ENCODE data around the gene LIPI.
A peak's percentile ranks its signal among the peaks of the same experiment; 100 is the strongest.
"Not testable (repeated sequence)": the region's sequence is repeated elsewhere in the genome, so short reads cannot be mapped to it uniquely, and the experiment has no call there.

The LIPI gene

DNA sequence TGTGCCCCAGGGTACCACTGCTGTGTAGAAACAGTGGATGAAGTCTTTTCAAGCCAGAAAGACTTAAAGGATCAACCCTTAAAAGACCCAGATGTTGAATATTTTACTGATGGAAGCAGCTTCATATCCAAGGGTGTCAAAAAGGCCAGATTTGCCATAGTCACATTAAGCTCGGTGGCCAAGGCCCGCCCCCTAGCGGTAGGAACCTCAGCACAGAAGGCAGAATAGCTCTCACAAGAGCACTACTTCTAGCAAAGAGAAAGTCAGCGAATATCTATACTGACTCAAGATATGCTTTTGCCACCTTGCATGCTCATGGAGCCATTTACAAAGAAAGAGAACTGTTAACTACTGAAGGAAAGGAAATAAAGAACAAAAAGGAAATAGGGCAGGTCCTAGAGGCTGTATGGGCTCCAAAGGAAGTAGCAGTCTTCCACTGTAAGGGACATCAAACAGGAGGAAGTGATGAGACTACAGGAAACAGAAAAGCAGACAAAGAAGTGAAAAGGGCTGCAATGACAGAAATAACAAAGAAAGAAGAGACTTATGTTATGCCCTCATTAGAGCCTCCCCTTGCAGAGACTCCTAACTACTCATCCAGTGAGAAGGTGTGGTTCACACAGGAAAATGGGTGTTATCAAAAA, 90.5 kb downstream of the LIPI start:
- TF ChIP-seq, protein P1, sequence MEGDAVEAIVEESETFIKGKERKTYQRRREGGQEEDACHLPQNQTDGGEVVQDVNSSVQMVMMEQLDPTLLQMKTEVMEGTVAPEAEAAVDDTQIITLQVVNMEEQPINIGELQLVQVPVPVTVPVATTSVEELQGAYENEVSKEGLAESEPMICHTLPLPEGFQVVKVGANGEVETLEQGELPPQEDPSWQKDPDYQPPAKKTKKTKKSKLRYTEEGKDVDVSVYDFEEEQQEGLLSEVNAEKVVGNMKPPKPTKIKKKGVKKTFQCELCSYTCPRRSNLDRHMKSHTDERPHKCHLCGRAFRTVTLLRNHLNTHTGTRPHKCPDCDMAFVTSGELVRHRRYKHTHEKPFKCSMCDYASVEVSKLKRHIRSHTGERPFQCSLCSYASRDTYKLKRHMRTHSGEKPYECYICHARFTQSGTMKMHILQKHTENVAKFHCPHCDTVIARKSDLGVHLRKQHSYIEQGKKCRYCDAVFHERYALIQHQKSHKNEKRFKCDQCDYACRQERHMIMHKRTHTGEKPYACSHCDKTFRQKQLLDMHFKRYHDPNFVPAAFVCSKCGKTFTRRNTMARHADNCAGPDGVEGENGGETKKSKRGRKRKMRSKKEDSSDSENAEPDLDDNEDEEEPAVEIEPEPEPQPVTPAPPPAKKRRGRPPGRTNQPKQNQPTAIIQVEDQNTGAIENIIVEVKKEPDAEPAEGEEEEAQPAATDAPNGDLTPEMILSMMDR (conservative IDR thresholded peaks at IDR 0.05; ENCODE audit: low read depth, low read length): peak; percentile 72
- DNase-seq (ENCODE audit: low read depth): no peak
- H3K4me3 ChIP-seq (ENCODE audit: low read length): no peak overlapping the region

DNA sequence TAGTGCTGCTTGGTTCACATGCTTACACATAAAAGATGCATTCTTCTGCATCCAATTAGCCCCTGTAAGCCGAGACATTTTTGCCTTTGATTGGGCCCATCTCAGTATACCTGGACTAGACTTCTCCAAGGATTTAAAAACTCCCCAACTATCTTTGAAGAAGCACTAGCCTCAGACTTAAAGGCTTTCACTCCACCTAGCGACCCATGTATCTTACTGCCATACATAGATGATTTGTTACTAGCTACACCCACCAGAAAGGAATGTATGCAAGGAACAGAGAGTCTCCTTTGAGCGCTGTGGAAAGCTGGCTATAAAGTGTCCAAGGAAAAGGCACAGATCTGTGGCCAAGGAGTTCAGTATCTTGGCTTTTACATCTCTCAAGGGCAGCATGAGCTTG, 91.7 kb downstream of the LIPI start:
- no peak overlapping the region for H3K4me3 ChIP-seq (ENCODE audit: low read length)
- no peak for DNase-seq (ENCODE audit: low read depth)
- TF ChIP-seq, protein P1 (conservative IDR thresholded peaks at IDR 0.05; ENCODE audit: low read depth, low read length): peak; percentile 21

DNA sequence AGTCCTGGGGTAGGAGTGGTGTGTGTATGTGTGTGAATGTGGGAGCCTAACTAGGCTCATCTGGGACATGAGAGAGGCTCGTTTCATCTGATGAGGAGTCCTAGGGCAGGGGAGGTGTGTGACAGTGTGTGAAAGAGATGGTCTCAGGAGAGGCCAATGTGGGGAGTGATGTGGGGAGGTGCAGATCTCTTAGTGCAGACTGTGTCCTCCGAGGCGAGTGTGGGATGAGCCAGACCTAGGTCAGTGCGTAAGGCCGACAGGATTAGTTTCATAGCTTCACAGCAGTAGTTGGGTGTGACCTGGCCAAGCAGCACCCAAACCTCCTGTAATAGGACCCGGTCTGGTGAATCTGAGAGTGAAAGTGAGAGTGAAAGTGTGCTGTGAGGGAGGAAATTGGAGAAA, 94.7 kb downstream of the LIPI start:
- H3K4me3 ChIP-seq (ENCODE audit: low read length): no peak overlapping the region
- TF ChIP-seq, protein P1 (conservative IDR thresholded peaks at IDR 0.05; ENCODE audit: low read depth, low read length): no peak
- DNase-seq (ENCODE audit: low read depth): no peak

DNA sequence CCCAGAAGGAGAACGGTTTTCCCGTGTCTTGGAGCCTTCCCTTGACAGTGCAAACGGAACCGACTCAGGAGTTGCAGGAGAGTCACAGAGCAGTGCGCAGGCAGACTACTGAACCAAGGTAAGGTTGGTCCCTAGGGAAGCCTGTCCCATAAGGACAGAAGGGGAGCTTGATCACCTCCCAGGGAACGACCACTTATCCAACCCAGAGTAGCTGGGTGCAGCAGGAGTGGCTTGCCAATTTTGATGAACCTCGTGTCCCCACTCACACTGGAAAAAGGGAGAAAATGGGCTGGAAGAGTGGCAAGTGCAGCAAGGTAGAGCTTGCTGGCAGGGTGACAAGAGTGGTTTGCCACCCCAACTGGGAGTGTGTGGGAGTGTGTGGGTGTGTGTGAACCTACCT, 95.1 kb downstream of the LIPI start:
- no peak for DNase-seq (ENCODE audit: low read depth)
- H3K4me3 ChIP-seq (ENCODE audit: low read length): no peak overlapping the region
- TF ChIP-seq, protein P1 (conservative IDR thresholded peaks at IDR 0.05; ENCODE audit: low read depth, low read length): no peak

DNA sequence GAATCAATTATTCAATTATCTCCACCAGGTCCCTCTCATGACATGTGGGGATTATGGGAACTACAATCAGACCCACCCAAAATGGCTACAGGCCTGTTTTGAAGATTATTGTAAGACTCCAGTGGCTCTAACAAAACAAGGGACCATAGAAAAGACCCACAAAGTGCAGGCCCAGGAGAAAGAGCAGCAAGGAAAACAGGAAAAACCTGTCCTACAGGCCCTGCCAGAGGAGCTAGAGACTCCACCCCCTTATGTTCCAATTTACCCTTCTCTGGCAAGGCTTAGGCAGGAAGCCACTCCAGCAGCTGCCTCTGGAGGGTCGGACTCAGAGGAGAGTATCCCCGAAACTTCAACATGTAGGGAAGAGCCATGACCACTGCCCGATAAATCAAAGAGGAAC, 96.5 kb downstream of the LIPI start:
- no peak overlapping the region for H3K4me3 ChIP-seq (ENCODE audit: low read length)
- TF ChIP-seq, protein P1 (conservative IDR thresholded peaks at IDR 0.05; ENCODE audit: low read depth, low read length): no peak
- no peak for DNase-seq (ENCODE audit: low read depth)

DNA sequence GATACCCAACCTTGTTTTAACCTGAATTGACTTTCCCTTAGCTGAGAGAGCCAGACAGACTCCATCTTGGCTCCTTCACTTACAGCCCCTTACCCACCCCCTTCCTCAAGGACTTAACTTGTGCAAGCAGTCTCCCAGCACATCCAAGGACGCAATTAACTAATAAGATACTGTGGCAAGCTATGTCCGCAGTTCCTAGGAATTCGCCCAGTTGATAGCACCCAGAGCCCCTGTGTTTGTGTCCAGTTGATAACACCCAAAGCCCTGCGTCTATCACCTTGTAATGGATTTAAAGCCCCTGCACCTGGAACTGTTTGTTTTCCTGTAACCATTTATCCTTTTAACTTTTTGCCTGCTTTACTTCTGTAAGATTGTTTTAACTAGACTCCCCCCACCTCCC, 106.2 kb downstream of the LIPI start:
- not testable (repeated sequence) for DNase-seq (ENCODE audit: low read depth); H3K4me3 ChIP-seq (ENCODE audit: low read length)

DNA sequence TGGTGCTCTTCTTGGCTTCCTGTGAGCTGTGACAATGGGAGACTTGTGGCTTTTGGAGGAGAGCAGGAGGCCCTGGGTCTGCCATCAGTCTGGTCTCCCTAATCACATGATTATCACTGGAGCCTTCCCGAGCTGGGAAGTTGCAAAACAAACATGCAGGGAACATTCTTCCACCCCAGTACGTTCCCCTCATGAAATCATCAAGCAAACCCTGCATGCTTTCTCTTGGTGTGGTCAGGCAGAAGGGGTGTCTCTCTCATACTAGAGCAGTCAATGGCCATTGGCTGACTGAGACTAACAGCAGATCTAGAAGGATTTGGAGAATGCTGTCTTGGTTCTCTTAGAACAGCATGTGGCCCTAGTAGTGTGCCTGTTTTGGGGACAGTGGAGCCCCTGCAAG, 111.2 kb downstream of the LIPI start:
- TF ChIP-seq, protein P1 (conservative IDR thresholded peaks at IDR 0.05; ENCODE audit: low read depth, low read length): no peak
- DNase-seq (ENCODE audit: low read depth): no peak
- no peak overlapping the region for H3K4me3 ChIP-seq (ENCODE audit: low read length)
